NCI-H2171 (cell line): ENCODE measurements around the gene PHLDB2.

Experiments used
- DNase-seq: peaks from one replicate; lab custom pipeline; 2025; lab: John Stamatoyannopoulos, UW

The PHLDB2 gene

DNA sequence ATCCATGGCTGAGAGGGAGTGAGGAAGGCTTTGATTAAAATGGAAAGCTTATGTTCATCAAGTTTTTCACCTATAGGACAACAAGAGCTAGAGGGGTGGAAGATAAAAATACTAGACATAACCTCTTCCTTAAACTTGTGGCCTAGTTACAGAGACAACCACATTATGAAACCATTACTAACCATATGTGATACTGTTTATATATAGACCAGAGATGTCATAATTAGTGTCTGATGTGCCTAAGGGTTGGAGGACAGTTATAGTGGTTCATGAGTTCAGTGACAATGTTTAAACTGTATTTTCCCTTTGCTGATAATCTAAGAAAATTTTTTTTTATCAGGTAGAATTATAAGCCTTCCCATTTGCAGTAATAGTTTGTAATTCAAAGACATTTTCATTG, 23.7 kb downstream of the PHLDB2 start:
- DNase-seq: no peak

DNA sequence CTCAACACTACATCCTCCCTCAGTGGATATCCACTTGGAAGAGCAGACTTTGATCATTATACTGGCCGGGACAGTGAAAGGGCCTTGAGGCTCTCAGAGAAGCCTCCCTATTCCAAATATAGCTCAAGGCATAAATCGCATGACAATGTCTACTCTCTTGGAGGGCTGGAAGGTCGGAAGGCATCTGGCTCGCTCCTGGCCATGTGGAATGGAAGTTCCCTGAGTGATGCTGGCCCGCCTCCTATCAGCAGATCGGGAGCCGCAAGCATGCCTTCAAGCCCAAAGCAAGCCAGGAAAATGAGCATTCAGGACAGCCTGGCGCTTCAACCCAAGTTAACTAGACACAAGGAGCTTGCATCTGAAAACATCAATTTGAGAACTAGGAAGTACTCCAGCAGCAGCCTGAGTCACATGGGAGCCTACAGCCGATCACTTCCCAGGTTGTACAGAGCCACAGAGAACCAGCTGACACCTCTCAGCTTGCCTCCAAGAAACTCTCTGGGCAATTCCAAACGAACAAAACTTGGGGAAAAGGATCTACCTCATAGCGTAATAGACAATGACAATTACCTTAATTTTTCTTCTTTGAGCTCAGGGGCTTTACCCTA, 25.4 kb downstream of the PHLDB2 start:
- DNase-seq: no peak

- no peak for DNase-seq
Observed at GRCh38 chr3:111885578-111885977, 26.5 kb downstream of the PHLDB2 start.

- no peak for DNase-seq
Observed at GRCh38 chr3:111890051-111890580, 31.1 kb downstream of the PHLDB2 start.

DNA sequence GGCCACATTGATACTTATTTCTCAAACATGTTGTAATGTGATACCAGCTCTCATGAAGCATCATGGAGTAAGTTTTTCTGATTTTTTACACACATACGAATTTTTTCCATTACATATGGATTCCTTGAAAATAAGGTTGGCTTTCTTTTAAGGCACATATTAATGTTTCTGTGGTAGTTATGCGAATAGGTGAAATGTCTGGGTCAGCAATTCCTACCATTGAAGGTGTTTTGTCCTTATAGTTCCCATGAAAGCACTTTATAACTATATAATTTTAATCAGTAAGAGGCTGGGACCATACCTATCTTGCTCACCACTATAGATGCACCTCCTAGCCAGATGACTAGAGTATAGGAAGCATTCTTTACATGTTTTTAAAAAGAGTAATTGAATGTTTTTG, 33.0 kb downstream of the PHLDB2 start:
- DNase-seq: no peak

GRCh38 chr3:111895071-111895470, 36.0 kb downstream of the PHLDB2 start:
- peak; percentile 21 for DNase-seq

GRCh38 chr3:111899966-111900365, 40.9 kb downstream of the PHLDB2 start:
- no peak for DNase-seq

DNA sequence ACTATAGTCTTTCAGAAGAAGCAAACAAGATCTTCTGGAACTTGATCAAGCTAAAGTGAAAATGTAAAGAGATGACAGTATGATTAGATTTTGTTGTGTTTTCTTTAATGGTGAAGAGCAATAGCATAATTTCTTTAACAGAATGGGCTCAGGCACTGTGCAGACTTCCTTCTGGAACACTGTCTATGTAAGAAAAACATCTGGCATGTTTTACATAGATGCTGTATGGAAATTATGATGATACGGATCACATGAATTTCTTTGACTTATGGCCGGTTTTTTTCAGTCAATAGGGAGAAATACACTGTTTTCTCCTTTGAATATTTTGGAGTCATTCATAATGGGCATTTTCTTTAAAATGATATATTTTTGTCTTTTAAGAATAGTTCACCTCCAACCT, 42.6 kb downstream of the PHLDB2 start:
- DNase-seq: no peak

DNA sequence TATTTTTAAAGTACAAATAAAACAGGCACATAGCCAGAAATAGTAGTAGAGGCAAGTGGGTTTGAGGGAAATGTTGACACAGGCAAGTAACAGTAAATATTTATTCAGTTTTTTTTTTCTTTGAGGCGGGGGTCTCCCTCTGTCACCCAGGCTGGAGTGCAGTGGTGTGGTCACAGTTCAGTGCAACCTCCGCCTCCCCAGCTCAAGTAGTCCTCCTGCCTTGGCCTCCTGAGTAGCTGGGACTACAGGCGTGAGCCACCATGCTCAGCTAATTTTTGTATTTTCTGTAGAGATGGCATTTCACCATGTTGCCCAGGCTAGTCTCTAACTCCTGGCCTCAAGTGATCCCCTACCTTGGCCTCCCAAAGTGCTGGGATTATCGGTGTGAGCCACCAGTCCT, 43.5 kb downstream of the PHLDB2 start:
- DNase-seq: no peak

GRCh38 chr3:111903067-111903511, 44.0 kb downstream of the PHLDB2 start:
- no peak for DNase-seq

DNA sequence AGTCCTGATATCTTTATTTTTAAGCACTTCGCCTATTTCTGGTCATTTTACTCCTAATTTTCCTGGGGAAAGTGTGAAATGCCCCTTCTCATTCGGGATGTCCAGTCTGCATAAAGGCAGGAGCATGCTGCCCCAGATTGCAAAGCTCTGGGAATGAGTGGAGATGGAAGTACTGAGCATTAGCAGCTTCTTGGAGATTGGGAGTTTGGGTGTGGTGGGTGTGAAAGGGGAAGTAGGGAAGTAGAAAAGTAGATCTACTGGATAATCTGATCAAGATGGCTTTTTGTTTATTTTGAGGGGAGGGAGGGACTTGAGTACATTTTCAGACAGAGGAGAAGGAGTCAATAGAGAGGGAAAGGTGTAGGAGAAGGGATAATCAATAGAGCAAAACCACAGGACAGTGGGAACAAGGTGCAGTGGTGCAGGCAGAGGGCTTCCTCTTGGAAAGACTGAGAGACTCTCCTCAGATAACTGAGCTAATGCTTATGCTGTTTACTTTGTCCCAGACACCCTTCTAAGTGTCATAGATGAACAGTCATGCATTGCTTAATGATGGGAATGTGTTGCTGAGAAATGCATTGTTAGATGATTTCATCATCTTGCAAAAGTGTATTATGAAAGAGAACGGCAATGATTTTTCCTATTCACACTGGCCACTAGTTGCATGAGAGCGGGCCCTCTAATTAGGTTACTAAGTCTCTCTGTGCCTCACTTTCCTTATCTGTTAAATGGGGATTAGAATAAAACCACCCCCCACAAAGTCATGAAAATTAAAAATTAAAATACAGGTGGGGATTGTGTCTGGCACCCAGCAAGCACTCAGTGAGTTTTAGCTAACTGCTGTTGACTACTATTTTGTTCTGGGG, 45.5 kb downstream of the PHLDB2 start:
- DNase-seq: no peak

- DNase-seq: no peak
Observed at GRCh38 chr3:111906656-111907055, 47.6 kb downstream of the PHLDB2 start.

- DNase-seq: no peak
Observed at GRCh38 chr3:111907151-111907550, 48.1 kb downstream of the PHLDB2 start.

DNA sequence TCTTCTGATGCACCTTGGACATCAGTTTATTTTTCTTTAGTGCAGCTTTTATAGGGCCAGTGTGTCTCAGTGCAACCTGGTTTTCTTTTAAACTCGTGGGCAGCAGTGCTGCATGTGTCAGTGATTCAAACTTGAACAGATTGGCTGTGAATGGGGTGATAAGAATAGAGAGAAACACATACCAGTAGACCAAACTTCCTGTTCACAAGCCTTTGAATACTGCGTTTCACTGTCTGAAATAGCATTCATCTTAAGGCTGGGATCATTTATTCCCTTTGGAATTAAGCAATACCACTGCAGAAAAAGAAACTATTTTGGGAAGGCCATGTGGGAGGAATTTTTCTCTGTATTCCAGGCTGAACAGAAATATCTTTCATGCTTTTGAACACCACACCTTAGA, 51.7 kb downstream of the PHLDB2 start:
- DNase-seq: no peak

- DNase-seq: no peak
Observed at GRCh38 chr3:111911446-111911845, 52.4 kb downstream of the PHLDB2 start.

GRCh38 chr3:111913163-111913763, 54.2 kb downstream of the PHLDB2 start:
- DNase-seq: no peak

GRCh38 chr3:111915905-111916304, 56.8 kb downstream of the PHLDB2 start:
- peak; percentile 58 for DNase-seq

GRCh38 chr3:111917300-111917699, 58.2 kb downstream of the PHLDB2 start:
- DNase-seq: no peak

DNA sequence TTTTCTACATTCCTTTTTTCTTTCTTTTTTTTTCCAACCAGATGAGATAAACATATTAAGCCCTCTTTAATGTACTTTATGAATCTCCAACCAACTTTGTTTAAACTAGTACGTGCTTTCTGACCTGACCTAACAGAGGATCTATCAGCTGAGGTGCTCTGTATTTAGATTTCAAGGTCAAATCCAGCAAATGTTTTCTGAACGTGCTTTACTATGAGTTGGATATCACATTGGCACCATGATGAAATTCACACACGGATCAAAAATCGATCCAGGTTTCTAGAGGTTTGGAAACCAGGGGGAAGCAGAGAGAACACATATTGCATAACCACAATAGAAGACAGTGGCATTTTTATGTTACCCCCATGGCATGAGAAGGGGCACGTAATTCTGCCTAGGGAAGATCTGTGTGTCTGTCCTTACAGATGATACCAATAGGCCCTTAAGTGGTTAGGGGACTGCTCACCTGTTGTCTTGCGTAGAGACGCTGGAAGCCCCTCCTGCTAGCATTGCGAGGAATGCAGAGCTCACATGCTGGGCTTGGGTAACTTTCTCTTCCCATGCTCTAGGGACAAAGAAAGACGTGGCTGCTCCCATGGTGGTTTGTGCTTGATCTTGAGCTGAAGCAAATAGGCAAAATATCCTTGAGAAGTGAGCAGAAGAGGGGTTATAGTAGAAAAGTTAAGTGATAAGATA, 60.5 kb downstream of the PHLDB2 start:
- DNase-seq: no peak

DNA sequence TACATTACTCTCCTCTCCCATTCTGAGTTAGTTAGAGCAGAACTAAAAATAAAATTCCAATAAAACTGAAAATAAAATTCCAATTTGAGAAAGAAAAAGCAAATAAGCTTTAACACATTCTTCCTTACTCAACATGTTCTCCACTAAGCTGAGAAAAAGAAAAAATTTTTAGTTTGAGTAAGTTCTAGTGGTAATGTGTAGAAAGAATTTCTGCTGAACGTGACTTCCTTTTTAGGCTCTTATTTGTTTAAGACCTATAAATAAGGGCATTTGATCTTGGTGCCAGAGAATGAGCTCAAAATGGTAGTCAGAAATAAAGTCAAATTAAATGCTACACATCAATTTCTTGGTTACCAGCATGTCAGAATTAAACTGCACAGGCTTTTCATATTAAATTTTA, 62.1 kb downstream of the PHLDB2 start:
- no peak for DNase-seq

DNA sequence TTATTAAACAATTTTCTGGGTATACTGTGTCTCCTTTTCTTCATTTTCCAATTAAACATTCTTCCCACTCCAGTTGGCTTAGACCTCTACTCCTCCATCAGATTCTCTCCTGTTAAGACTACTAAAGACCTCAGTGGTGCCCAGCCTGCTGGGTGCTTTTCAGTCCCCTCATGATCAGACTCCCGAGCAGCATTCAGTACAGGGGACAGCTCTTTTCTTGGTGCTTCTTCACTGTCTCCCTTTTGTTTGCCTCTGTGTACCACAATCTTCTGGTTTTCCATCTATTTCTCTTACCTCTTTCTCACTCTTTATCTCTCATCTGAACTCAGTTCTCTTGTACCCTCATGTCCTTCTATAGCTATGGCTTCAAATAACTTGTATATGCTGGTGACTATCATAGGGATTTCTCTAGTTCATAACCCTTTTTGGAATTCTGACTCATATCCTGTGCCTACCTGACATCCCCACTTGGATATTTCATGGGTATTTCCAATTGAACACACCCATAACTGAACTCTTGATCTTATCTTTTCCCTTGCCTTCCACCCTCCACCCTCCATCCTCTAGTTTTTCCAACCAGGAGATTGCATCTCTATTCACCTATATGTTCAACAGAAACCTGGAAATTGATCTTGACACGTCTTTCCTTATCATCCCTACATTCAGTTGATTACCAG, 64.2 kb downstream of the PHLDB2 start:
- no peak for DNase-seq

DNA sequence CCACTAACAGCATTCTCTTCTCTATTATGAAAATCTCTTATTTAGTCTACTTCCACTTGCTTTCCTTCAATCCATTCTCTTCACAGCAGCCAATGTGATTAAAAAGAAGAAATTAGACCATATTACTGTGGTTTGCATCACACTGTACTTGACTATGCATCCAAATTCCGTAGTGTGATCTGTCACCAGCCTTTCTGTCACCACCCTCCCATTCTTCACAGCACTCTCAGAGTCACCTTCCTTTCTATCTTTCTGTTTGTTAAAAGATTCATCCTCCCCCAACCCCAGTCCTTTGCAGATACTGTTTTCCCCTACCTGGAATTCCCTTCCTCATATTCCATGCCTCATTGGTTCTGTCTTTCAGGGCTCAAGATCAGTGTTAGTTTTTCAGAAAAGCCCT, 64.7 kb downstream of the PHLDB2 start:
- no peak for DNase-seq
